ENCODE results near the gene LRRC23. TPM values are rescaled to one million over a fixed set of nuclear protein-coding genes. Genes with fewer than 3 reads are reported as not detected.

The LRRC23 gene
- polyA plus RNA-seq, 1 donor (not counting 4 experiments of a cell fraction or from before 2014, with no cell fraction given), result 7.1 TPM

DNA sequence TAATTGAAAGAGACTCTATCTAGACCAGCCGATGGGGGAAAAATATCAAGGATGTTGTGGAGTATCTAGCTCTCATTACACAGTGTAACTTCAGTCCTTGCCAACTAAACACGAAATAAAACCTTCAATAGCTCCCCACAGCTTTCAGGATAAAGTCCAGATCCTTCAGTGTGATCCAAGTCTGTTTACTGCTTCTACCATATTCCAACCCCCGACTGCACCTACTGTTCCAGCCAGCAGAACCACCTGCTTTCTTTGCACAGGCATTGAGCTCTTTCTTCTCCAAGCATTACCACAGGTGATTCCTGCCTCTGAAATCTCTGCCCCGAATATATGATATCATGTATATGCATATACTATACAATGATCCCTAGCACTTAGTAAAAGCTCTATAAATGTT is 2.2 kb upstream of the LRRC23 start:
- Histone ChIP-seq H3K4me1 (ENCODE audit: control insufficient read depth, extremely low read depth, insufficient read depth, low read length) (peaks cover 13% of the 10 kb centered on the region), H3K9me3 (ENCODE audit: control insufficient read depth, low read depth, low read length) (no peaks in the 10 kb centered on the region), H3K9me1 (ENCODE audit: control insufficient read depth, extremely low read depth, insufficient read depth, low read length) (no peaks in the 10 kb centered on the region), H3K9ac (ENCODE audit: control insufficient read depth, extremely low read depth, insufficient read depth, low read length) (no peak overlapping the region), H4K20me1 (ENCODE audit: control insufficient read depth, extremely low read depth, insufficient read depth, low read length) (no peaks in the 10 kb centered on the region), H2AFZ (ENCODE audit: control insufficient read depth, low read length) (no peak overlapping the region), H3K79me2 (ENCODE audit: control insufficient read depth, insufficient read depth, low read length) (no peaks in the 10 kb centered on the region), H3K36me3 (ENCODE audit: control insufficient read depth in 2 of 2, extremely low read depth in 1 of 2, insufficient read depth in 2 of 2, low read length in 2 of 2) (no peaks in the 10 kb centered on the region), H3K27me3 (ENCODE audit: control insufficient read depth, extremely low read depth, insufficient read depth, low read length) (no peaks in the 10 kb centered on the region), H3K4me2 (ENCODE audit: control insufficient read depth, extremely low read depth, insufficient read depth, low read depth, low read length) (no peak overlapping the region), H3K4me3 (ENCODE audit: control insufficient read depth in 2 of 3, extremely low read depth in 1 of 3, insufficient read depth in 2 of 3, low read depth in 1 of 3, low read length in 3 of 3) (no peak overlapping the region), H3K27ac (ENCODE audit: control insufficient read depth, insufficient read depth, low read length) (no peak overlapping the region)
- dilution Hi-C loops (cut with MboI; ENCODE audit: extremely low pct_ligation_motif_present, low sequenced_read_pairs), result no loop called here
- no peak for DNase-seq (ENCODE audit: low read depth, low spot score)
- TF ChIP-seq CTCF (optimal IDR thresholded peaks at IDR 0.05 in 1 of 3, IDR thresholded peaks at IDR 0.05 in 1 of 3, conservative IDR thresholded peaks at IDR 0.05 in 1 of 3; ENCODE audit: extremely low read depth in 1 of 3, insufficient read depth in 2 of 3, low read length in 3 of 3) (no peak), EZH2 (IDR thresholded peaks at IDR 0.05; ENCODE audit: low read length) (no peak)
- FAIRE-seq, result no peak

- dilution Hi-C loops (cut with MboI; ENCODE audit: extremely low pct_ligation_motif_present, low sequenced_read_pairs), result no loop called here
- Histone ChIP-seq H3K36me3 (ENCODE audit: control insufficient read depth in 2 of 2, extremely low read depth in 1 of 2, insufficient read depth in 2 of 2, low read length in 2 of 2) (no peaks in the 10 kb centered on the region), H3K27me3 (ENCODE audit: control insufficient read depth, extremely low read depth, insufficient read depth, low read length) (no peaks in the 10 kb centered on the region), H3K4me1 (ENCODE audit: control insufficient read depth, extremely low read depth, insufficient read depth, low read length) (peaks cover 13% of the 10 kb centered on the region), H4K20me1 (ENCODE audit: control insufficient read depth, extremely low read depth, insufficient read depth, low read length) (no peaks in the 10 kb centered on the region), H3K79me2 (ENCODE audit: control insufficient read depth, insufficient read depth, low read length) (no peaks in the 10 kb centered on the region), H3K9me3 (ENCODE audit: control insufficient read depth, low read depth, low read length) (no peaks in the 10 kb centered on the region), H3K9me1 (ENCODE audit: control insufficient read depth, extremely low read depth, insufficient read depth, low read length) (no peaks in the 10 kb centered on the region), H3K27ac (ENCODE audit: control insufficient read depth, insufficient read depth, low read length) (no peak overlapping the region), H2AFZ (ENCODE audit: control insufficient read depth, low read length) (no peak overlapping the region), H3K9ac (ENCODE audit: control insufficient read depth, extremely low read depth, insufficient read depth, low read length) (no peak overlapping the region), H3K4me2 (ENCODE audit: control insufficient read depth, extremely low read depth, insufficient read depth, low read depth, low read length) (no peak overlapping the region), H3K4me3 (ENCODE audit: control insufficient read depth in 2 of 3, extremely low read depth in 1 of 3, insufficient read depth in 2 of 3, low read depth in 1 of 3, low read length in 3 of 3) (no peak overlapping the region)
- no peak for TF ChIP-seq EZH2 (IDR thresholded peaks at IDR 0.05; ENCODE audit: low read length)
- no peak for TF ChIP-seq CTCF (optimal IDR thresholded peaks at IDR 0.05 in 1 of 3, IDR thresholded peaks at IDR 0.05 in 1 of 3, conservative IDR thresholded peaks at IDR 0.05 in 1 of 3; ENCODE audit: extremely low read depth in 1 of 3, insufficient read depth in 2 of 3, low read length in 3 of 3)
- DNase-seq (ENCODE audit: low read depth, low spot score), result no peak
- no peak for FAIRE-seq
Measured at GRCh38 chr12:6903722-6904121, 900 bp upstream of the LRRC23 start.
